ENCODE results near the gene ARAP1.

DNA sequence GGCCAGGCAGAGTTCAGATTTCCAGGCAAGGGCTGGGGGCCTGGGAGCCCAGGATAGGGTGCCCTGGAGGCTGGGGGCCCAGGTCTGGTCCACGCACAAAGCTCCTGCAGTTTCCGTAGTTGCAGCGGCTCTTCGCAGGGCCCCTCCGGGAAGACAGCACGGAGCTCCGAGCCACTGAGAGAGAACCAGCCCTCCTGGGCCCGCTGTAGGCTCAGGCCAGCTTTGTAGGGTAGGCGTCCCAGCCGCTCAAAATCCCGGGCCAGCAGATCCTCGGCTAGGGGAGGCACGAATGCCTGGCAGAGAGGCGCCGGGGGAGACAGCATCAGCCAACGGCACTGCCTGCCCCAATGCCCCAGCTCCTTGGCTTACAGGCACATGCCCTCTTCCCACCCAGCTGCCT lies 54.4 kb downstream of the ARAP1 start:
- no peak for TF ChIP-seq CTCF (conservative IDR thresholded peaks at IDR 0.05 in 1 of 2, IDR thresholded peaks at IDR 0.05 in 1 of 2; ENCODE audit: extremely low read depth in 1 of 2, insufficient read depth in 1 of 2, low read depth in 1 of 2, low read length in 2 of 2)
- no peak for TF ChIP-seq EZH2 (IDR thresholded peaks at IDR 0.05; ENCODE audit: borderline replicate concordance, low read length)
